ENCODE data around the gene DEDD2.

The DEDD2 gene

GRCh38 chr19:42184401-42184861, 33.0 kb downstream of the DEDD2 start:
- H3K9me3 Mint-ChIP-seq: no peaks in the 10 kb centered on the region
- peak overlapping the region; percentile 4 for H3K4me3 Mint-ChIP-seq
- H3K27ac Mint-ChIP-seq: peak overlapping the region; percentile 82

GRCh38 chr19:42178791-42179674, 38.4 kb downstream of the DEDD2 start:
- Mint-ChIP-seq H3K4me1 (ENCODE audit: low read depth) (peaks cover 21% of the 10 kb centered on the region), H3K36me3 (ENCODE audit: low read depth) (no peaks in the 10 kb centered on the region)

More at GRCh38 chr19:42184401-42184861, 33.0 kb downstream of the DEDD2 start:
- Mint-ChIP-seq H3K4me1 (ENCODE audit: low read depth) (peaks cover 42% of the 10 kb centered on the region), H3K36me3 (ENCODE audit: low read depth) (peaks cover 5% of the 10 kb centered on the region), H3K27me3 (ENCODE audit: low read depth) (peaks cover 16% of the 10 kb centered on the region)

GRCh38 chr19:42177686-42178019, 39.8 kb downstream of the DEDD2 start:
- Mint-ChIP-seq H3K27me3 (ENCODE audit: low read depth) (peaks cover 47% of the 10 kb centered on the region), H3K9me3 (no peaks in the 10 kb centered on the region), H3K27ac (no peak overlapping the region), H3K4me3 (no peak overlapping the region), H3K36me3 (ENCODE audit: low read depth) (no peaks in the 10 kb centered on the region), H3K4me1 (ENCODE audit: low read depth) (peaks cover 14% of the 10 kb centered on the region)

More at GRCh38 chr19:42178791-42179674, 38.4 kb downstream of the DEDD2 start:
- Mint-ChIP-seq H3K9me3 (no peaks in the 10 kb centered on the region), H3K27me3 (ENCODE audit: low read depth) (peaks cover 41% of the 10 kb centered on the region), H3K4me3 (no peak overlapping the region), H3K27ac (no peak overlapping the region)

- Mint-ChIP-seq H3K4me3 (no peak overlapping the region), H3K4me1 (ENCODE audit: low read depth) (peaks cover 9% of the 10 kb centered on the region), H3K27me3 (ENCODE audit: low read depth) (peaks cover 43% of the 10 kb centered on the region), H3K9me3 (no peaks in the 10 kb centered on the region), H3K36me3 (ENCODE audit: low read depth) (no peaks in the 10 kb centered on the region), H3K27ac (no peak overlapping the region)
Measured at GRCh38 chr19:42176990-42177685, 40.3 kb downstream of the DEDD2 start.

- H3K27ac Mint-ChIP-seq: peak overlapping the region; percentile 69
- H3K4me1 Mint-ChIP-seq (ENCODE audit: low read depth): peaks cover 10% of the 10 kb centered on the region
Measured at GRCh38 chr19:42176649-42176989, 40.9 kb downstream of the DEDD2 start.

GRCh38 chr19:42175952-42176648, 41.4 kb downstream of the DEDD2 start:
- peak overlapping the region; percentile 69 for H3K27ac Mint-ChIP-seq
- no peaks in the 10 kb centered on the region for H3K36me3 Mint-ChIP-seq (ENCODE audit: low read depth)
- H3K4me1 Mint-ChIP-seq (ENCODE audit: low read depth): peaks cover 10% of the 10 kb centered on the region
- H3K4me3 Mint-ChIP-seq: peak overlapping the region; percentile 95
- H3K9me3 Mint-ChIP-seq: no peaks in the 10 kb centered on the region
- peaks cover 38% of the 10 kb centered on the region for H3K27me3 Mint-ChIP-seq (ENCODE audit: low read depth)

More at GRCh38 chr19:42176649-42176989, 40.9 kb downstream of the DEDD2 start:
- Mint-ChIP-seq H3K9me3 (no peaks in the 10 kb centered on the region), H3K36me3 (ENCODE audit: low read depth) (no peaks in the 10 kb centered on the region), H3K4me3 (peak overlapping the region; percentile 95), H3K27me3 (ENCODE audit: low read depth) (peaks cover 38% of the 10 kb centered on the region)

- Mint-ChIP-seq H3K36me3 (ENCODE audit: low read depth) (no peaks in the 10 kb centered on the region), H3K27ac (no peak overlapping the region), H3K4me1 (ENCODE audit: low read depth) (peaks cover 10% of the 10 kb centered on the region), H3K4me3 (peak overlapping the region; percentile 95), H3K9me3 (no peaks in the 10 kb centered on the region), H3K27me3 (ENCODE audit: low read depth) (peaks cover 36% of the 10 kb centered on the region)
Measured at GRCh38 chr19:42174958-42175734, 42.3 kb downstream of the DEDD2 start.

- Mint-ChIP-seq H3K27me3 (ENCODE audit: low read depth) (peaks cover 31% of the 10 kb centered on the region), H3K36me3 (ENCODE audit: low read depth) (no peaks in the 10 kb centered on the region), H3K4me3 (no peak overlapping the region), H3K9me3 (no peaks in the 10 kb centered on the region), H3K4me1 (ENCODE audit: low read depth) (peaks cover 10% of the 10 kb centered on the region), H3K27ac (no peak overlapping the region)
Measured at GRCh38 chr19:42174188-42174587, 43.3 kb downstream of the DEDD2 start.

GRCh38 chr19:42173695-42174094, 43.8 kb downstream of the DEDD2 start:
- no peak overlapping the region for H3K27ac Mint-ChIP-seq
- H3K4me3 Mint-ChIP-seq: no peak overlapping the region
- no peaks in the 10 kb centered on the region for H3K9me3 Mint-ChIP-seq
- no peaks in the 10 kb centered on the region for H3K36me3 Mint-ChIP-seq (ENCODE audit: low read depth)
- H3K27me3 Mint-ChIP-seq (ENCODE audit: low read depth): peaks cover 31% of the 10 kb centered on the region
- H3K4me1 Mint-ChIP-seq (ENCODE audit: low read depth): peaks cover 10% of the 10 kb centered on the region

- peaks cover 31% of the 10 kb centered on the region for H3K27me3 Mint-ChIP-seq (ENCODE audit: low read depth)
- no peaks in the 10 kb centered on the region for H3K36me3 Mint-ChIP-seq (ENCODE audit: low read depth)
- H3K9me3 Mint-ChIP-seq: no peaks in the 10 kb centered on the region
- peaks cover 10% of the 10 kb centered on the region for H3K4me1 Mint-ChIP-seq (ENCODE audit: low read depth)
- H3K27ac Mint-ChIP-seq: no peak overlapping the region
- no peak overlapping the region for H3K4me3 Mint-ChIP-seq
Measured at GRCh38 chr19:42172261-42172660, 45.2 kb downstream of the DEDD2 start.

GRCh38 chr19:42170715-42171114, 46.8 kb downstream of the DEDD2 start:
- H3K27ac Mint-ChIP-seq: no peak overlapping the region
- H3K4me3 Mint-ChIP-seq: no peak overlapping the region
- H3K27me3 Mint-ChIP-seq (ENCODE audit: low read depth): peaks cover 28% of the 10 kb centered on the region
- no peaks in the 10 kb centered on the region for H3K36me3 Mint-ChIP-seq (ENCODE audit: low read depth)
- peaks cover 3% of the 10 kb centered on the region for H3K4me1 Mint-ChIP-seq (ENCODE audit: low read depth)
- H3K9me3 Mint-ChIP-seq: no peaks in the 10 kb centered on the region

- peaks cover 4% of the 10 kb centered on the region for H3K4me1 Mint-ChIP-seq (ENCODE audit: low read depth)
- H3K36me3 Mint-ChIP-seq (ENCODE audit: low read depth): no peaks in the 10 kb centered on the region
- H3K4me3 Mint-ChIP-seq: no peak overlapping the region
- no peak overlapping the region for H3K27ac Mint-ChIP-seq
- peaks cover 18% of the 10 kb centered on the region for H3K27me3 Mint-ChIP-seq (ENCODE audit: low read depth)
- H3K9me3 Mint-ChIP-seq: no peaks in the 10 kb centered on the region
Measured at GRCh38 chr19:42169486-42170413, 47.7 kb downstream of the DEDD2 start.

GRCh38 chr19:42168206-42168605, 49.3 kb downstream of the DEDD2 start:
- Mint-ChIP-seq H3K9me3 (no peaks in the 10 kb centered on the region), H3K4me1 (ENCODE audit: low read depth) (peaks cover 4% of the 10 kb centered on the region), H3K36me3 (ENCODE audit: low read depth) (no peaks in the 10 kb centered on the region), H3K27me3 (ENCODE audit: low read depth) (peaks cover 5% of the 10 kb centered on the region), H3K4me3 (no peak overlapping the region), H3K27ac (no peak overlapping the region)
